GM10266 (cell line): Measurements from ENCODE around the gene MRPL48.

ENCODE experiments used
- DNase-seq: peaks from one replicate; pipeline ENCODE4 v3.0.0; 2012; ENCODE audit errors: extremely low spot score
- CTCF ChIP-seq: IDR thresholded peaks from 2 replicates; pipeline ENCODE4 v1.5.1; 2012; ENCODE audit warnings: mild to moderate bottlenecking, low read depth; ENCODE audit not compliant: control insufficient read depth, insufficient read depth; ENCODE audit errors: missing control alignments

The MRPL48 gene

DNA sequence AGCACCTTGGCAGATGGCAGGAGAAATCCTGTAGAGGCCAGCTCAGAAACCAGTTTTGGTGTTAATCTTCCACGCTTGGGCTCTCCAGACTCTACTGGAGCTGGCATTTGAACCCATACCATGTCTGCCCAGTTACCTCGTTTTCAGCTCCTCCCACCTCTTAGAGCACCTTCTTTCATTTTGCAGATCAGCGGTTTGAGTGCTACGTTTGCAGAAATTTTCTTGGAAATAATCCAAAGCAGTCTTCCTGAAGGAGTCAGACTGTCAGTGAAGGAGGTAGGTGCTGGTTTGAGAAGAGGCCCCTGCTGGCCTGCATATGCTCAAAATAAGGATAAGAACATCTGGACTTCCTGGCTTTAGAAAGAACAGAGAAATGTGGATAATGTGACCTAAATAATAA lies 75.3 kb downstream of the MRPL48 start:
- no peak for DNase-seq

GRCh38 chr11:73866095-73866579 lies 78.5 kb downstream of the MRPL48 start:
- no peak for TF ChIP-seq CTCF
- DNase-seq, result no peak

More for the DNA sequence above, 75.3 kb downstream of the MRPL48 start:
- TF ChIP-seq CTCF, result no peak

DNA sequence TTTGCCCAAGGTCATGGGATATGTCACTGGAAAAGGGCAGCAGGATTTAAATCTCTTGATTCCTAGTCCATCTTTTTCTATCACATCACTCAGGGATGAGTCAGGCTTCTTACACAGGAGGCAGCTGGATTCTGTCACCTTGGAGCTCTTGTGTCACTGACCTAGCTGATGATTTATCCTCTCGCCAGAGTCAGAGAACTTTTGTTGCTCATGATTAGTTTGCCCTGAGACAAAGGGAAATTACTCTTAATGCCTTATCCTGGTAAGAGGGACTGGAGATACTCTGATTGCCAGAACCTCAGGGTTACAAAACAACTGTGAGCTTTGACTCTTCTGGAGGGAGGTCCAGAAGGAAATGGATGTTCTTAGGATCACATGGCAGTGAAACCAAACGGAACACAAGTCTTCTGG lies 78.9 kb downstream of the MRPL48 start:
- TF ChIP-seq CTCF, result no peak
- no peak for DNase-seq

- DNase-seq, result no peak
- TF ChIP-seq CTCF, result no peak
Measured at GRCh38 chr11:73869332-73869949, 81.8 kb downstream of the MRPL48 start.

DNA sequence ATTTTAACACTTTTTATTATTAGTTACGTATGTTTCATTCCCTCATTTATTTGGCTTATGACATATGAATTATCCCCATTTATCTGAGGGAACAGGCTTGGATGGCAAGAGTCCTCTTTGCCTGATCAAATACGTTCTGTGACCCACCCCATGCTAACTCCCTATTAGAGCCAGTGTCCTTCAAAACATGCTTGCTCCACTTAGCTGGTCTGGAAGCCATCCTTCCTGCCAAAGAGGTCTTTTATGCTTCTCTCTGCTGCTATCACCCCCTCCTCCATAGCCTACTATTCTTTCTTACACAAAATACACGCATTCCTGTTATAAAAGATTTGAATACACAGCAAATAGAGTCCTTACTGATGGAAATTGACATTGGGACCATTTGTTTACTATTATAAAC lies 82.6 kb downstream of the MRPL48 start:
- no peak for TF ChIP-seq CTCF
- DNase-seq, result no peak

DNA sequence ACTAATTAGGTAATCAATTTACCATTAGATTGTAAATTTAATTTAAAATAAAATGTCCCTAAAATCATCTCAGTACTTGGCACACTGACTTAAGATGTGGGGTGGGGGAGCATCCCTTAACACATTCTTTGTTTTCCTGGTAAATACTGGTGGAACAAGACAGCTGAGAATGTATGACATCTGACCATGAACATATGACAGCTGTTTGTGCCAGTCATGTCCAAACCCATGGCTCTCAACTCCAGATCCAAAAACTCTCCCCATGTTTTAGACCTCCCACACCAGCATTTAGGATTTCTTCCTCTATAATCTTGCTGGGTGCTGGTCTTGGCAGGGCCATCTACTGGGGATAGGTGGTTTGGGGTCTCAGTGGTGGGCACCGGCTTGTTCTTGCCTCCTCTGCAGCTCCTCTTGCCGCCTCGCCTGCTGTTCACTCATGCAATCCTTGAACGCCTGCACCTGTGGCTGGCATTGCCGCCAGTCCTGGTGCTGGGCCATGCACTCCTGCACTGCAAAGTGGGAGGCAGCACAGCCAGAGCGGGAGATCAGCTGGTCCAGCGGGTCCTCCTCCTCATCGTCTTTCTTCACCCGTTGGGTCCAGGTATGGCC lies 85.2 kb downstream of the MRPL48 start:
- TF ChIP-seq CTCF, result no peak
- DNase-seq, result no peak

DNA sequence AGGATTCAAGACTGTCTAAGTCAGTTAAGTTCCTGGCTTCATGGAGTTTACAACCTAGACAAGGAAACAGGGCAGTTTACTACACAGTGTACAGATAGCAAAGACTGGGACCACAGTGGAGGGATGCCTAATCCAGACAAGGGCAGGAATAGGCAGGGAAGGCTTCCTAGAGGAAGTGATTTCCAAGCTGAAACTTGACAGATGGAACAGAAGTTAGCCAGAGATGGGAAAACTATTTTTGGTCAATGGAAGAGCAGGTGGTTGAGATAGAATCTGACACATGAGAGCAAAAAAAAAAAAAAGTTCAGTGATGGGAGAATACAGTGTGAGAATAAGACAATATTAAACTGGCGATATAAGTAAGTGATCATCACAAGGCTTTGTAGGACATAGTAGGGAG lies 87.7 kb downstream of the MRPL48 start:
- TF ChIP-seq CTCF, result no peak
- DNase-seq, result no peak
